ENCODE results near the gene CDC25B.

The CDC25B gene

GRCh38 chr20:3795511-3796468, at the start of gene CDC25B:
TSS of gene CDC25B (plus strand) at chr20:3796310. CDS start at chr20:3796532, 222 bp downstream.
- DNase-seq: peak; percentile 43 to 95 (median 88)

DNA sequence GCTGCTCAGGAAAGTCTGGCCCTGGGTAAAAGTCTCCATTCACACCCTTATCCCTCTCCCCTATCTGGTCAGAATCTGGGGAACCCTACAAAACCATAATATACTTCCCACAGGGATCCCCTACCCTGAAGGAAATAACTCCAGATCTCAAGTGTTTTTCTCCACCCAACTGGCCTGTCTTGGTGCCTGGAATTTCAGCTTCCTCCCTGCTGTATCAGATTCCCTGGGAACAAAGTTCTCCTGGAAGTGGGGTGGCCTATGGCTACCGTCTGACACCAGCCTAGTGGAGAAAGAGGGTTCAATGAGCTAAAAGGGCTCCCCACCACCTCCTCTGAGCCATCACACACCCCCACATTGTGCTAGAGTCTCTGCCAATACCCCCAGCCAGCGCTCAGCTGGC, 48.6 kb upstream of the CDC25B start:
- no peak for DNase-seq

- no peak for DNase-seq
These were observed 48.0 kb upstream of the CDC25B start for GRCh38 chr20:3748073-3748472.

DNA sequence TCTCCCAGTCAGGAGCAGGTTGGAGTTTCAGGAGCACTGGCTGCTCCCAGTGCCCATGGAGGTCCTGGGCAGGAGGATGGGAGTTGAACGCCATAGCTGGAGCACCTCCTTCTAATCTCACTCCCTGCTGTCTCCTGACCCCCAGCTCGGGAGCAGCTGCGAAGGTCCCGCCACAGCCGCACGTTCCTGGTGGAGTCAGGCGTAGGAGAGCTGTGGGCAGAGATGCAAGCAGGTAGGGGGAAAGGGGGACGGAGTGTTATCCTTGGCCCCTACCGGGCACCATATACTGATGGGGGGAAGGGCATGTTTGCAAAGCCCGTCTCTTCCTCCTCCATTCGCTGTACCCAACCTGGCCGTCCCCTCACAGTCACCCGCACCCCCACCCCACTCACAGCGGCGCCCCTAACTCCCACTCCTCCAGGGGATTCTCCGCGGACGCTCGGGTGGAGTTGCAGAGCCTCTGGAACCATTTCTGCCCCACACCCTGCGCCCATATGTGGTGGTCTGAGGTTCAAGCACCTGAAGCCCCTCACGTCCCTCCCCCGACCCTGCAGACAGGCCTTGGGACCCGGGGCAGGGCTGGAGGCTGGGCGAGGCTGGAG, 46.9 kb upstream of the CDC25B start:
- no peak for DNase-seq

GRCh38 chr20:3749689-3750531, 46.2 kb upstream of the CDC25B start:
- DNase-seq: peak in 3 of 14 donors; percentile 4 to 46 (median 22)

GRCh38 chr20:3751305-3751674, 44.8 kb upstream of the CDC25B start:
- DNase-seq: no peak

- peak in 3 of 14 donors; percentile 20 to 31 (median 21) for DNase-seq
These were observed 44.3 kb upstream of the CDC25B start for GRCh38 chr20:3751675-3752385.

- DNase-seq: no peak
These were observed 43.7 kb upstream of the CDC25B start for GRCh38 chr20:3752386-3752759.

GRCh38 chr20:3753098-3753497, 43.0 kb upstream of the CDC25B start:
- peak in 7 of 14 donors; percentile 14 to 42 (median 22) for DNase-seq

DNA sequence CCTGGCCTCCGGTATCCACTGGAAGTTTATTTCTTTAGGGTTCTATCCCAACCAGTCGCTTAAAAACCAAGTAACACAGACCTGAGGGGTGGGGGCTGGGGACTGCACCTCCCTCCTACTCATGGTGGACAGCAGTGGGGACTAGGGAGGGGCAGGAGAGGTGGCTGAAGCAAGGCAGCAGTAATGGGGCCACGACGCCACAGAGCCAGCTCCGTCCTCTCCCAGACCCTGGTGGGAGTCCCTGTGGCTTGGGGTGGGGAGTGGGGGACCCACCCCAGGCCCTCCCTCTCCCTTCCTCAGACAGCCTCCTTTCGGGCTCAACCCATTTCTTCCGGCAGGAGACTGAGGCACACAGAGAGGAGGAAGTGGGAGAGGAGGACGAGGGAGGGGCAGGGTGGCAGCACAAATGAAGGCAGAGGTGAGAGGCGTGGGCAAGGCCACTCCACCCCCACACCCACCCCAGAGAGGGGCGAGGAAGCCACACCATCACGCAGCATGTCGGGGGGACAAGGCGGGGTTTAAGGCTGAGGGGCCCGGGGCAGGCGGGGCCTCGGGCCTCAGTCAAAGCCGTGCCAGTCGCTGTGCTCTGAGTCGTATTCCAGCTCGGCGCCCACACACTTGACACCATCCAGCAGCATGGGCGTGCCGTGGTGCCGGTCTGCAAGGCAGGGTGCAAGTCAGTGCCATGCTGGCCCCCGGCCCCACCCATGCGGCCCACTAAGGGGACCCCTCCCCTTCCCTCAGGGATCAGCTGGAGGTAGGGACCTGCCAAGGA, 42.4 kb upstream of the CDC25B start:
- DNase-seq: no peak

DNA sequence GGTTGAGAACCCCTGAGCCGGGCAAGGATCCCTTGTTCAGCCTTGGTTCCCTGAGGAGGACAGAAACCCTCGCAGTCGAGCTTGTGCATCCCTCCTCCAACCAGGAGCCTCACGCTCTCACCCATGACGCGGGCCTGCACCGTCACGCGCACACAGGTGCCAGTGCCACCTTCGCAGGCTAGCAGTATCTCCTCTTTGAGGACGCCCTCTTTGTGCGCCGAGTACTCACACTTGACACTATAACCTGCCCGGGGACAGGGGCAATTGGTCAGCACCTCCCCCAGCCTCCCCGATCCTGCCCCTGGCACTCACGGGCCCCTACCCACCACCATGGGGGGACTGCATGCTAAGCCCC, 41.9 kb upstream of the CDC25B start:
- DNase-seq: no peak

- DNase-seq: no peak
These were observed 40.8 kb upstream of the CDC25B start for GRCh38 chr20:3755269-3755668.

- peak in 5 of 14 donors; percentile 17 to 70 (median 43) for DNase-seq
These were observed 40.2 kb upstream of the CDC25B start for GRCh38 chr20:3755814-3756480.

GRCh38 chr20:3757268-3757667, 38.8 kb upstream of the CDC25B start:
- no peak for DNase-seq

GRCh38 chr20:3758566-3758965, 37.5 kb upstream of the CDC25B start:
- DNase-seq: no peak

DNA sequence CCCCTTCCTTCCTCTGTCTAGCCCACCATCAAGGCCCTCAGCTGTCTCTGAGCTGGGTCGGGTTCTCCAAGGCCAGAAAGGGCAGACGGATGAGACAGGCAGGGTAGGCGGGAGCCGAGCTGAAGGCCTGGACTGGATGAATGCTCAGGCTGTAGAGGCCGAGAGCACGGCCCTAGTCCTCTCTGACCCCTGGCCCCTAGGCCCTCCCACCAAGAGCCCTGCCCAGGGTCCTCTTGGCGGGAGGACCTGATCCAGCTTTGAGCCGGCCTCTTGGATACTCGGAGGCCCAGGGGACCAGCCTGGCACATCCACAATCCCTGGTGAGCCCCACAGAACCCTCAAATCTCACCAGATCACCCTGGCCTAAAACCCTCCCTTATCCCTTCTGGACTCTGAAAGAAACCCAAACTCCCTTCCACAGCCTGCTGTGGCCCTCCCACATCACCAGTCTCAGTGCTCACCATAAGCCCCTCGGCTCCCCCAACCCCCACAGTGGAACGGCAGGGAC, 36.7 kb upstream of the CDC25B start:
- DNase-seq: no peak

- DNase-seq: no peak
These were observed 36.2 kb upstream of the CDC25B start for GRCh38 chr20:3759884-3760283.

DNA sequence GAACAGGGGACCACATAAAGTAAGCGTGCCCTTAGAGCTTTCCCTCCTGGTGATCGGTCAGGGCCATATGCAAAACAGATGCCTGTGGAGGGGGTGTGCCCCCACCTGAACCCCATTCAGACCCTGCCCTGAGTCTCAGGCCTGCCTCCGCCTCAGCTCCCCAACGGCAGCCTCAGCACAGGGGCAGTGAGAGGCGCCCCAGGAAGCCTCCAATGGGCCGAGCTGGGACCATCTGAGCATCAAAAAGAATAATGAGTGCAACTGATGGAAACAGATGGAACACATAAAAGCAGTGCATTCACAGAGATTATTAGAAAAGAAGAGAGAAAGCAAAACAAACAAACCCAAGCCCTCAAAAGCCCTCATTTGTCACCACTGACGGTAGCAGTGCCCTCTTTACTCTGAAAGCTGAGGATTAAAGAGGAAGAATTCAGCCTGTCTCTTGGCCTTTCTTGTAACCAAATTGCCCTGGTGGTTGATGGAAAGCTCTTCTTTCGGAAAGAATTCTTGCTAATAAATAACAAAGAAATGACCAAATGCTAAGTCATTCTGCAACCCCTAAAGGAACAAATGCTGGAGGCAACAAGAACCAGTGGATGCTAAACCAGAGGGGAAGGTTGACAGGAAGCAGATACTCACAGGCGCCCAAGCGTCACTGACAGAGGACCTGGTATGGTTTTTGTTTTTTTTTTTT, 35.3 kb upstream of the CDC25B start:
- DNase-seq: no peak

DNA sequence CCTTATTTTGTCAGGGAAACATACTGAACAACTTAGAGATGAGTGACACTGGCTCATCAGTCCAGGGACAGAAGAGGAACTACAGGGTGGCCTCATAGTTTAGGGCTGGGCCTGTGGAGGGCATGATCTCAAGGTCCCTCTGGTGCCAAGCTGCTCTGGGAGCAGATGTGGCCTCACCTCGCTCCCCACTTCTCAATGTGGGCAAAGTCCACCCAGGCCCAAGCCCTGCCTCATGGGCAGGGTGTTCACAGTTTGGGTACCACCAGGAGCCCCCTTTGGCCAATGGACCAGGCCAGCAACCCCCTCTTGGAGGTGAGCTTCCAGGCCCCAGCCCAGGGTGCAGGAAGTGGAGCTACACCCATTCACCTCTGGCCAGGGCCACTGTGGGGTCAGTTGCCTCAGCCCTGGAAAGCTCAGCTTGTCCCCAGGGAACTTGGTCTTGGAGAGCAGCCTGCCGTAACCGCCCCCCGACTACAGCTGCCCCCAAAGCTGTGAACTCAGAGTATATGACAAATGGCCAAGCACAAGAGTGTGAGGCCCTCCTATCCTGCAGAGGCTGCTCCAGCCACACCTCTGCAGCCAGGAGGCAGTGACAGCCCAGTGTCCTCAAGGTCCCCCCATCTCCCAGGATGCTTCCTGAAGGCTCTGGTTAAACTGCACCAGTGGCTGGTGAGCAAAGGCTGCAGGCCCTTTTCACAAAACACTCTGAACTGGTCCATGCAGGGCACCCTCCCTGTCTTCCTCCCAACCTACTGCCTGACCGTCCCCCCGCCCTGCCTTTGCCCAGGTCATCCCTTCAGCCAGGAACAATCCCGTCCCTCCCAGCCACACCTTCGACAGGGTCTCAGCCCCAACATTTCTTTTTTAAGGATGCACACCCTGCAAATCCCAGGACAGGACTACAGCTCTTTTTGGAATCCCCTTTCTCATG, 32.2 kb upstream of the CDC25B start:
- DNase-seq: no peak
